Measurements from ENCODE around the gene DUSP22.
"Not testable (repeated sequence)": the region's sequence is repeated elsewhere in the genome, so short reads cannot be mapped to it uniquely, and the experiment has no call there.

Gene DUSP22

DNA sequence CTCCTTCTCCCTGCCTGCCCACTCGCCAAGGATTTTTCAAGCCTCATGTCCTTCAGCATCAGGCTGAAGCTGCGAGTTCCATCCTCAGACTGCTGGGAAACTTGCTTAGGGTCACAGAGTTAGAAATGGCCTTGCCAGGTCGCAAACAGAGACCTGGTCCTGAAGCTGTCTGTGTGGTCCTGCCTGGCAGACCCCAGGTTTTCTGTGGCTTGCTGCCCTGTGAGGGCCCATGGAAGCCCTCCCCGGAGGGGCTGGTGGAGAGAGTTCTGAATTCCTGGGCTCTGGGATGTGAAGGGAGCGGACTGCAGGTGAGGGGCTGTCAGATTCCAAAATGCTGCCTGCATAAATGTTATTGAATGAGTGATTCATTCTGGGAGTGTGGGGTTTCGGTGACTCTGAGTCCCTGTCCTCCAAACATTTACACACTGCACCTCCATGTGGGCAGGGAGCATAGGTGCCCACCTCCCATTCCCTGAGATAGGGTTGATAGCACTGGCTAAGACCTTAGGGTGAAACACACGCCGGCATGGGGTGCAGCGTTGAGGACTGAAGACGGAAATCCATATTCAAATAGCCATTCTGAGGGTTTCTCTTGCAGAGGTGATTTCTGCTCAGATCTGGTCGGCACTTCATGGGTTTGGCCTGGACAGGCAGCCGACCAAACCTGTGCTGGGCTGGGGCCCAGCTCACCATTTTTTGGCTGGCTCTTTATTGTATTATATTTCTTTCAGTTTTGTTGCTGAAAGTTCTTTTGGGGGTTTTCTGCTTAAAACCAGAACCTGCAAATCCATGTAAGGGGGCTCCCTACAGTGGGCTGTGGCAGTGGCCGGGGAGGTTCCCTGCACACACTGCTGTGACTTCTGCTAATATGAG lies 77.5 kb downstream of the DUSP22 start:
- TF ChIP-seq ZNF70 (CRISPR knock-in tag; IDR thresholded peaks at IDR 0.05) (no peak), TOX (CRISPR knock-in tag; IDR thresholded peaks at IDR 0.05; ENCODE audit: borderline replicate concordance) (no peak), GLIS3 (CRISPR knock-in tag; IDR thresholded peaks at IDR 0.05) (no peak), ARNTL (CRISPR knock-in tag; IDR thresholded peaks at IDR 0.05; ENCODE audit: borderline replicate concordance, low read depth) (no peak), ZNF565 (CRISPR knock-in tag; conservative IDR thresholded peaks at IDR 0.05; ENCODE audit: low read depth) (no peak), BACH2 (CRISPR knock-in tag; IDR thresholded peaks at IDR 0.05; ENCODE audit: borderline replicate concordance) (no peak), ESRRG (CRISPR knock-in tag; IDR thresholded peaks at IDR 0.05) (no peak)
- TF ChIP-seq, protein P1, sequence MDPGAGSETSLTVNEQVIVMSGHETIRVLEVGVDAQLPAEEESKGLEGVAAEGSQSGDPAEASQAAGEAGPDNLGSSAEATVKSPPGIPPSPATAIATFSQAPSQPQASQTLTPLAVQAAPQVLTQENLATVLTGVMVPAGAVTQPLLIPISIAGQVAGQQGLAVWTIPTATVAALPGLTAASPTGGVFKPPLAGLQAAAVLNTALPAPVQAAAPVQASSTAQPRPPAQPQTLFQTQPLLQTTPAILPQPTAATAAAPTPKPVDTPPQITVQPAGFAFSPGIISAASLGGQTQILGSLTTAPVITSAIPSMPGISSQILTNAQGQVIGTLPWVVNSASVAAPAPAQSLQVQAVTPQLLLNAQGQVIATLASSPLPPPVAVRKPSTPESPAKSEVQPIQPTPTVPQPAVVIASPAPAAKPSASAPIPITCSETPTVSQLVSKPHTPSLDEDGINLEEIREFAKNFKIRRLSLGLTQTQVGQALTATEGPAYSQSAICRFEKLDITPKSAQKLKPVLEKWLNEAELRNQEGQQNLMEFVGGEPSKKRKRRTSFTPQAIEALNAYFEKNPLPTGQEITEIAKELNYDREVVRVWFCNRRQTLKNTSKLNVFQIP (CRISPR knock-in tag; IDR thresholded peaks at IDR 0.05; ENCODE audit: borderline replicate concordance, low read depth): no peak
- TF ChIP-seq, protein P2, sequence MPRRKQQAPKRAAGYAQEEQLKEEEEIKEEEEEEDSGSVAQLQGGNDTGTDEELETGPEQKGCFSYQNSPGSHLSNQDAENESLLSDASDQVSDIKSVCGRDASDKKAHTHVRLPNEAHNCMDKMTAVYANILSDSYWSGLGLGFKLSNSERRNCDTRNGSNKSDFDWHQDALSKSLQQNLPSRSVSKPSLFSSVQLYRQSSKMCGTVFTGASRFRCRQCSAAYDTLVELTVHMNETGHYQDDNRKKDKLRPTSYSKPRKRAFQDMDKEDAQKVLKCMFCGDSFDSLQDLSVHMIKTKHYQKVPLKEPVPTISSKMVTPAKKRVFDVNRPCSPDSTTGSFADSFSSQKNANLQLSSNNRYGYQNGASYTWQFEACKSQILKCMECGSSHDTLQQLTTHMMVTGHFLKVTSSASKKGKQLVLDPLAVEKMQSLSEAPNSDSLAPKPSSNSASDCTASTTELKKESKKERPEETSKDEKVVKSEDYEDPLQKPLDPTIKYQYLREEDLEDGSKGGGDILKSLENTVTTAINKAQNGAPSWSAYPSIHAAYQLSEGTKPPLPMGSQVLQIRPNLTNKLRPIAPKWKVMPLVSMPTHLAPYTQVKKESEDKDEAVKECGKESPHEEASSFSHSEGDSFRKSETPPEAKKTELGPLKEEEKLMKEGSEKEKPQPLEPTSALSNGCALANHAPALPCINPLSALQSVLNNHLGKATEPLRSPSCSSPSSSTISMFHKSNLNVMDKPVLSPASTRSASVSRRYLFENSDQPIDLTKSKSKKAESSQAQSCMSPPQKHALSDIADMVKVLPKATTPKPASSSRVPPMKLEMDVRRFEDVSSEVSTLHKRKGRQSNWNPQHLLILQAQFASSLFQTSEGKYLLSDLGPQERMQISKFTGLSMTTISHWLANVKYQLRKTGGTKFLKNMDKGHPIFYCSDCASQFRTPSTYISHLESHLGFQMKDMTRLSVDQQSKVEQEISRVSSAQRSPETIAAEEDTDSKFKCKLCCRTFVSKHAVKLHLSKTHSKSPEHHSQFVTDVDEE (CRISPR knock-in tag; IDR thresholded peaks at IDR 0.05): no peak
- ATAC-seq: no peak

DNA sequence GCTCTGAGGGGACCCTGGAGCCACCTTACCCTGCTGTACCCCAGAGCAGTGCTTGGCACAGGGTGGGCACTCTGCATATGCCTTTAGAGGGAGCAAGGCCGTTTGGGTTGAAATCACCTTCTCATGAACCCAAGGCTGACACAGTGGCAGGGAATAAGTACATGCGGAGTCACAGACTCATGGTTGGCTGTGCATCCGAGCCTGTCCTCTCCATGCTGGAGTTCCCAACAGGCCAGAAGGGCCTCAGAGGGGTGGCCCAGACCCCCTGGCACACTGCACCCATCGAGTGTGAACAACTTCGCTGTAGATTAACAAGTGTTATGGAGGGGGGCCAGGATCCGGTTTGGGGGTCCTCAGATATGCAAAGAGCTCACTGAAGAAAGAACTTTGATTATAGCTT lies 78.3 kb downstream of the DUSP22 start:
- TF ChIP-seq, protein P3, sequence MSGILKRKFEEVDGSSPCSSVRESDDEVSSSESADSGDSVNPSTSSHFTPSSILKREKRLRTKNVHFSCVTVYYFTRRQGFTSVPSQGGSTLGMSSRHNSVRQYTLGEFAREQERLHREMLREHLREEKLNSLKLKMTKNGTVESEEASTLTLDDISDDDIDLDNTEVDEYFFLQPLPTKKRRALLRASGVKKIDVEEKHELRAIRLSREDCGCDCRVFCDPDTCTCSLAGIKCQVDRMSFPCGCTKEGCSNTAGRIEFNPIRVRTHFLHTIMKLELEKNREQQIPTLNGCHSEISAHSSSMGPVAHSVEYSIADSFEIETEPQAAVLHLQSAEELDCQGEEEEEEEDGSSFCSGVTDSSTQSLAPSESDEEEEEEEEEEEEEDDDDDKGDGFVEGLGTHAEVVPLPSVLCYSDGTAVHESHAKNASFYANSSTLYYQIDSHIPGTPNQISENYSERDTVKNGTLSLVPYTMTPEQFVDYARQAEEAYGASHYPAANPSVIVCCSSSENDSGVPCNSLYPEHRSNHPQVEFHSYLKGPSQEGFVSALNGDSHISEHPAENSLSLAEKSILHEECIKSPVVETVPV (CRISPR knock-in tag; IDR thresholded peaks at IDR 0.05): no peak
- no peak for TF ChIP-seq GLIS3 (CRISPR knock-in tag; IDR thresholded peaks at IDR 0.05)
- no peak for TF ChIP-seq BACH2 (CRISPR knock-in tag; IDR thresholded peaks at IDR 0.05; ENCODE audit: borderline replicate concordance)
- TF ChIP-seq ZNF70 (CRISPR knock-in tag; IDR thresholded peaks at IDR 0.05): no peak
- TF ChIP-seq, protein P4, sequence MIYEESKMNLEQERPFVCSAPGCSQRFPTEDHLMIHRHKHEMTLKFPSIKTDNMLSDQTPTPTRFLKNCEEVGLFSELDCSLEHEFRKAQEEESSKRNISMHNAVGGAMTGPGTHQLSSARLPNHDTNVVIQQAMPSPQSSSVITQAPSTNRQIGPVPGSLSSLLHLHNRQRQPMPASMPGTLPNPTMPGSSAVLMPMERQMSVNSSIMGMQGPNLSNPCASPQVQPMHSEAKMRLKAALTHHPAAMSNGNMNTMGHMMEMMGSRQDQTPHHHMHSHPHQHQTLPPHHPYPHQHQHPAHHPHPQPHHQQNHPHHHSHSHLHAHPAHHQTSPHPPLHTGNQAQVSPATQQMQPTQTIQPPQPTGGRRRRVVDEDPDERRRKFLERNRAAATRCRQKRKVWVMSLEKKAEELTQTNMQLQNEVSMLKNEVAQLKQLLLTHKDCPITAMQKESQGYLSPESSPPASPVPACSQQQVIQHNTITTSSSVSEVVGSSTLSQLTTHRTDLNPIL (CRISPR knock-in tag; IDR thresholded peaks at IDR 0.05; ENCODE audit: low read depth): no peak
- TF ChIP-seq ARNTL (CRISPR knock-in tag; IDR thresholded peaks at IDR 0.05; ENCODE audit: borderline replicate concordance, low read depth): no peak
- TF ChIP-seq ZNF8 (CRISPR knock-in tag; IDR thresholded peaks at IDR 0.05): no peak
- no peak for TF ChIP-seq ISL1 (CRISPR knock-in tag; IDR thresholded peaks at IDR 0.05)
- no peak for TF ChIP-seq ZFP3 (CRISPR knock-in tag; IDR thresholded peaks at IDR 0.05)
- no peak for TF ChIP-seq ZNF565 (CRISPR knock-in tag; conservative IDR thresholded peaks at IDR 0.05; ENCODE audit: low read depth)
- TF ChIP-seq RARB (CRISPR knock-in tag; IDR thresholded peaks at IDR 0.05): no peak
- ATAC-seq: no peak

DNA sequence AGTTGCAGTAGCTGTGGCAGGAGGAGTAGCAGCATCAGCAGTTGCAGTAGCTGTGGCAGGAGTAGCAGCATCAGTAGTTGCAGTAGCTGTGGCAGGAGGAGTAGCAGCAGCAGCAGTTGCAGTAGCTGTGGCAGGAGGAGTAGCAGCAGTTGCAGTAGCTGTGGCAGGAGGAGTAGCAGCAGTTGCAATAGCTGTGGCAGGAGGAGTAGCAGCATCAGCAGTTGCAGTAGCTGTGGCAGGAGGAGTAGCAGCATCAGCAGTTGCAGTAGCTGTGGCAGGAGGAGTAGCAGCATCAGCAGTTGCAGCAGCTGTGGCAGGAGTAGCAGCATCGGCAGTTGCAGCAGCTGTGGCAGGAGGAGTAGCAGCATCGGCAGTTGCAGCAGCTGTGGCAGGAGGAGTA lies 79.6 kb downstream of the DUSP22 start:
- ATAC-seq: not testable (repeated sequence)

DNA sequence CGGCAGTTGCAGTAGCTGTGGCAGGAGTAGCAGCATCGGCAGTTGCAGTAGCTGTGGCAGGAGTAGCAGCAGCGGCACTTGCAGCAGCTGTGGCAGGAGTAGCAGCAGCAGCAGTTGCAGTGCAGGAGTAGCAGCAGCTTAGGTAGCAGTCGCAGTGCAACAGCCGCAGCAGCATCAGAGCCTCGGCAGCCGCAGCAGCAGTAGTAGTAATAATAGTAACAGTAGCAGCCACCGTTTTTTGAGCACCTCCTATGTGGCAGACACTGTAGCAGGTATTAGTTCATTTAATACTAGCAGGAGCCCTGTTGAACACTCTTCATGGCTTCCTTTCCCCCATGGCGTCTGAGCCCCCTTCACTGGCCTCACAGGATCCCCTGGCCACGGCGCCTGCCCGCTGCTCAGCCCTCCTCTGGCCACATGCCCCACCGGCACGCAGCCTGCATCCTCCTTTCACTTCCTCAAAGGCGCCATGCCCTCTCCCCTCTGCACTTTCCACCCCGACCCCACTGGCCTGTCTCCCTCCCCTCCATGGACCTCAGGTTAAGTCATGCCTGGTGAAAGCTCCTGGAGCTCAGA lies 80.1 kb downstream of the DUSP22 start:
- 0 out of 3 replicates have a peak, but pooled peaks have one; percentile 11 for ATAC-seq
- TF ChIP-seq TOX (CRISPR knock-in tag; IDR thresholded peaks at IDR 0.05; ENCODE audit: borderline replicate concordance) (no peak), SNAI2 (CRISPR knock-in tag; IDR thresholded peaks at IDR 0.05) (no peak), ARNTL (CRISPR knock-in tag; IDR thresholded peaks at IDR 0.05; ENCODE audit: borderline replicate concordance, low read depth) (no peak), RARB (CRISPR knock-in tag; IDR thresholded peaks at IDR 0.05) (no peak), BACH2 (CRISPR knock-in tag; IDR thresholded peaks at IDR 0.05; ENCODE audit: borderline replicate concordance) (no peak), ISL1 (CRISPR knock-in tag; IDR thresholded peaks at IDR 0.05) (no peak), ZNF70 (CRISPR knock-in tag; IDR thresholded peaks at IDR 0.05) (no peak), ZNF8 (CRISPR knock-in tag; IDR thresholded peaks at IDR 0.05) (no peak), PPARA (CRISPR knock-in tag; IDR thresholded peaks at IDR 0.05; ENCODE audit: borderline replicate concordance) (no peak)
- TF ChIP-seq, protein P5, sequence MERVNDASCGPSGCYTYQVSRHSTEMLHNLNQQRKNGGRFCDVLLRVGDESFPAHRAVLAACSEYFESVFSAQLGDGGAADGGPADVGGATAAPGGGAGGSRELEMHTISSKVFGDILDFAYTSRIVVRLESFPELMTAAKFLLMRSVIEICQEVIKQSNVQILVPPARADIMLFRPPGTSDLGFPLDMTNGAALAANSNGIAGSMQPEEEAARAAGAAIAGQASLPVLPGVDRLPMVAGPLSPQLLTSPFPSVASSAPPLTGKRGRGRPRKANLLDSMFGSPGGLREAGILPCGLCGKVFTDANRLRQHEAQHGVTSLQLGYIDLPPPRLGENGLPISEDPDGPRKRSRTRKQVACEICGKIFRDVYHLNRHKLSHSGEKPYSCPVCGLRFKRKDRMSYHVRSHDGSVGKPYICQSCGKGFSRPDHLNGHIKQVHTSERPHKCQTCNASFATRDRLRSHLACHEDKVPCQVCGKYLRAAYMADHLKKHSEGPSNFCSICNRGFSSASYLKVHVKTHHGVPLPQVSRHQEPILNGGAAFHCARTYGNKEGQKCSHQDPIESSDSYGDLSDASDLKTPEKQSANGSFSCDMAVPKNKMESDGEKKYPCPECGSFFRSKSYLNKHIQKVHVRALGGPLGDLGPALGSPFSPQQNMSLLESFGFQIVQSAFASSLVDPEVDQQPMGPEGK (CRISPR knock-in tag; IDR thresholded peaks at IDR 0.05; ENCODE audit: borderline replicate concordance): no peak
- TF ChIP-seq, protein P2 (CRISPR knock-in tag; IDR thresholded peaks at IDR 0.05): no peak
- TF ChIP-seq, protein P3 (CRISPR knock-in tag; IDR thresholded peaks at IDR 0.05): no peak
